Measurements from ENCODE around the gene KCNK3. TPM values are rescaled to one million over a fixed set of nuclear protein-coding genes. Genes with fewer than 3 reads are reported as not detected.

KCNK3 gene
- total RNA-seq: not detected in 2 replicates

DNA sequence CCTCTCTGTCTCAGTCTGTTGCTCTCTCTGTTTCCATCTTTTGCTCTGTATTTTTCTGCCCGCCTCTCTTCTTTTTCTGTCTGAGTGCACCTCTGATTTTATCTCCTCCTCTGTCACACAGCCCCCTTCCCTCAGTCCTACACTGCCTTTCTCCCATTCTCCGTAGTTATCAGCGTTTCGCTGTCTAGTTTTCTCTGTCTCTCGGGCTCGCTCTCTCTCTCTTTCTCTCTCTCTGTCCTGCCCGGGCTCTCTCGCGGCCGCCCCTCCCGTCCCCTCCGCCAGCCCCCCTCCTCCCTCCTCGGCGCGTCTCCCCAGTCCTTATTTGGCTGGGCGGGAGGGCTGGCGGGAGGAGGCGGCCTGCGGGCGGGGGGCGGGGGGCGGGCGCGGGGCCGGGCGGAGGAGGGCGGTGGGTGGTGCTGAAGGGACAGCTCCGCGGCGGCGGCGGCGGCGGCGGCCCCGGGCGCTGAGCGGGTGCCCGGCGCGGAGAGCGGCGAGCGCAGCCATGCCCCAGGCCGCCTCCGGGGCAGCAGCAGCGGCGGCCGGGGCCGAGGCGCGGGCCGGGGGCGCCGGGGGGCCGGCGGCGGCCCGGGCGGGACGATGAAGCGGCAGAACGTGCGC lies at the start of gene KCNK3:
TSS of gene KCNK3 (plus strand) at position 444 of the 618 bp plus-strand sequence. CDS start at position 598, 154 bp downstream.

DNA sequence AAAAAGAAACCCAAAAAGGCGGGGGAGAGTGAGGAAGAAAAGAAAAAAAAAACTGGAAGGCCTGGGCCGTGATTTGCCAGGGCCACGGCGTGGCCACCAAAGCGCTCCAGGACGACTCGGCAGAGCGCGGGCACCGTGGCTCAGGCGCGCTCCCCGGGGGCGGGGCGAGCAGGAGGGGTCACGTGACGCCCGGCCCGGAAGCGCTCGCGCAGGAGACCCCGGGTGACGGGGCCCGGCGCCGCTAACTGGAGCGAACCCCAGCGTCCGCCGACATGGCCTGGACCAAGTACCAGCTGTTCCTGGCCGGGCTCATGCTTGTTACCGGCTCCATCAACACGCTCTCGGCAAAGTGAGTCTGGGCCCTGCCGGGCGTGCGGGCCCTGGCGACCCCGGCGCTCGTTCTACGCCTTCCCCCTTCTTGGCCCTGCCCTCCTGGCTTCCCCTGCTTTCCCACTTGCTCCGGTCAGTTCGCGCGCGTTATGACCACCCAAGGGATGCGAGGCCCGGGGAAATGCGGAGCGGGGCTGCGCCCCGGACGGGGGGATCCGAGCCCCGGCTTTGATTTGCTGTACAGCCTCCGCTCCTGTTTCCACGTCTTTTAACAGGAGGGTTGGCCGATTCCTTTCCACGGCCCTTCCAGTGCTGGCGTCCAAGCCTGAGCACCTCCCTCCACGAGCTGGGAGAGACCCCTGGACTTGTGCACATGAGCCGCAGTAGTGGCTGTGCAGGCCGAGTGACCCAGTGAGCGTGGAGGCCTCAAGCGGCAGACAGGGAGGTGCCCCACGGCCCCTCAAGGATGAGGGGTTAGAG lies 71.8 kb downstream of the KCNK3 start, which contains the start of gene SLC35F6:
TSS of gene SLC35F6 (plus strand) at position 207 of the 810 bp plus-strand sequence. CDS start at position 273, 66 bp downstream.

Other genes starting within 250 kb of the KCNK3 start
- under 0.01 and 0.15 TPM in 2 replicates for gene OTOF, start 214.6 kb upstream of the KCNK3 start, total RNA-seq
- not detected in 2 replicates for gene CIB4, start 51.4 kb upstream of the KCNK3 start, total RNA-seq
- 15.6 and 22.3 TPM in 2 replicates for gene SLC35F6, start 71.6 kb downstream of the KCNK3 start, total RNA-seq
- gene CENPA, start 93.3 kb downstream of the KCNK3 start, total RNA-seq: 19.3 and 21.1 TPM in 2 replicates
- not detected in 2 replicates for gene DPYSL5, start 155.4 kb downstream of the KCNK3 start, total RNA-seq

Data from epithelial cell of umbilical artery (primary cell).